CD4-positive, alpha-beta T cell treated with Interleukin-17A for 4 hours (primary cell): Measurements from ENCODE around the gene CDC26.
"Not testable (repeated sequence)": the region's sequence is repeated elsewhere in the genome, so short reads cannot be mapped to it uniquely, and the experiment has no call there.

Experiments
- DNase-seq: peaks from one replicate; pipeline ENCODE4 v3.0.0-alpha.2; 2020; ENCODE audit warnings: mixed read lengths

Gene CDC26

GRCh38 chr9:113275157-113276131 is at the start of gene CDC26, which contains the start of gene PRPF4:
Gene CDC26 (minus strand): TSS chr9:113275572. CDS start chr9:113272507, 3,065 bp downstream.
Gene PRPF4 (plus strand): TSS chr9:113275658. CDS start chr9:113275744, 86 bp downstream.
- peak; percentile 96 for DNase-seq

DNA sequence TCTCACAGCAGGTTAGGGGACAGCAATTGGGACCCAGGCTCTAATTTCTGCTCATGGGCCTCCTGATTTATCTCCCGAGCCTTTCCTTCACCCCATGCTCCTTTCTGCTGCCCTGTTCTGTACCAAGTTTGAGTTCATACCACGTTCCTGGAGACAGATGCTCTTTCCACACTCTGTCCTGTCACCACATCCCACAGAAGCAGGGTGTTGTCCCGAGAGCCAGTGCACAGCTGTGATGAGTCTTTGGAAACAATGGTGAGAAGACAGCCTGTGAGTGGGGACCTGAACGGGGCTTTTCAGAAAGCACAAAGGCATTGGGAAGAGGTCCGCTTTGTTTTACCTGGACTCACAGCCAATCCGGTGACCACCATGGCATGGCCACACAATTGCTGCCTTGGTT is 47.3 kb upstream of the CDC26 start:
- DNase-seq: no peak

DNA sequence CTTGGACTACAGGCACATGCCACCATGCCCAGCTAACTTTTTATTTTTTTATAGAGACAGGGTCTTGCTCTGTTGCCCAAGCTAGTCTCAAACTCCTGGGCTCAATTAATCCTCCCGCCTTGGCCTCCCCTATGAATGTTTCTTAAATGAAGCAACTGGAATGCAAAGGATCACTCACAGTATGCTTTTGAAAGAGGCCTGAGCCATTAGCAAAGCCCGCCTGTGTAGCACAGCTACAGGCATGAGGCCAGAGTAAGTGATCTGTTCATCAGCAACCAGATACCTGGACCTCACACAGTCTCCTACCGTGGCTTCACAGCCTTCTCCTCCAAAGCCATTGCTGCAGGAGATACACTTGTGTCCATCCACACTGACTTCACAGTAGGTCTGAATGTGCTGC is 44.7 kb upstream of the CDC26 start:
- no peak for DNase-seq

- DNase-seq: no peak
Measured at GRCh38 chr9:113319054-113319453, 43.7 kb upstream of the CDC26 start.

- DNase-seq: no peak
Measured at GRCh38 chr9:113317777-113318176, 42.4 kb upstream of the CDC26 start.

- DNase-seq: no peak
Measured at GRCh38 chr9:113316030-113316429, 40.7 kb upstream of the CDC26 start.

DNA sequence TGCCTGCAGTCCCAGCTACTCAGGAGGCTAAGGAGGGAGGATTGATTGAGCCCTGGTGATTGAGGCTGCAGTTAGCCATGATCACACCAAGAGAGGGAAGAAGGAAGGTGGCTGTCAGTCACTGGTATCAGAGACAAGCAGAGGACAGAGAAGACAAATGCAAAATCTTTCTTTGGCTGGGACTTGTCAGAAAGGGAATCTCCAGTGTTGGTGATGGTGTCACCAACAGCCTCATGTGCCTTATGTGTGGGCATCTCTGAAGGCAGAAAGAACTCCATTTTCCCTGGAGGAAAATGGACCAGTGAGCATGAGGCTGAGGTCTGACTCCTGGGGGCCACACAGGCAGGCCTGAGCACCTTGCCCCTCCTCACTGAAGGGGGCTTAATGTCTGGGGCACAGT is 39.9 kb upstream of the CDC26 start:
- no peak for DNase-seq

GRCh38 chr9:113313261-113313660 is 37.9 kb upstream of the CDC26 start:
- DNase-seq: no peak

GRCh38 chr9:113311961-113312360 is 36.6 kb upstream of the CDC26 start:
- no peak for DNase-seq

GRCh38 chr9:113310538-113310937 is 35.2 kb upstream of the CDC26 start:
- no peak for DNase-seq

DNA sequence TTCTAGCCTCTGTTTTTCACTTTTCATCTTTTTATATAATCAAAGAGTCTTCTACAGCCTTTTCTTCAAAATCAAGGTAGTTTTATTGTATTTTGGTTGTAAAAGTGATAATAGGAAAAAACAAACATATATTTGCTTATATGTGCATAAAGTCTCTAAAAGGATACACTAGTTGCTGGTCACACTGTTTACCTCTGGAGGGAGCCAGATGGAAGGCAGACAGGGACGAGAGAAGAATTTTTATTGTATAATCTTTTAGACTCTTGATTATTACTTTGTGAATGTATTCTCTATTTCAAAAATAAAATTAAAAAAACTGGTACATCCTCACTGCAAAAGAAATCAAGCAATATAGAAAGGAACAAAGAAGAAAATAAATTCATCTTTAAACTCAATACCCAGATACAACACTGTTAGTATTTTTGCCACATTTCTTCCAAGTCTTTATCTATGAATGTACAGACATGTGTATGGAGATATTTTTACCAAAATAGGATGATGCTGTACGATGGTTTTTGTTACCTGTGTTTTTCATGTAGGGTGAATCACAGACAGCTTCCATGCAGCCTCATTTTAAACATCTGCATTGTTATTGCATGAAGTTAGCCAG is 33.9 kb upstream of the CDC26 start:
- DNase-seq: peak; percentile 39

- no peak for DNase-seq
Measured at GRCh38 chr9:113307396-113307975, 32.1 kb upstream of the CDC26 start.

DNA sequence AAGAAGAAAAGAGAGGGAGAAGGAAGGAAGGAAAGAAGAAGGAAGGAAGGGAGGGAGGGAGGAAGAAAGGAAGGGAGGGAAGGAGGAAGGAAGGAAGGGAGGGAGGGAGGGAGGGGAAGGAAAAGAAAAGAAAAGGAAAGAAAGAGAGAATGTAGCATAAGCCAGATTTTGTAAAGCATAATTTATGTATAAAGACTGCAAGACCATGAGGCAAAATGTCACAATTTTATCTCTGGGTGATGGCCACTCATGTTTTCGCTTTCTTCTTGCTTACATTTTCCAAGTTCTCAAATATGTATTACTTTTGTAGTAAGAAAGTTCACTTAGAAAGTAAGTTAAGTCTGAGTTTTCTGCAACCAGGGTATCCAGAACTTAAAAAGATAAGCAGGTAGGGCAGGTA is 31.2 kb upstream of the CDC26 start:
- DNase-seq: no peak

- no peak for DNase-seq
Measured at GRCh38 chr9:113302792-113303418, 27.5 kb upstream of the CDC26 start, which contains the start of gene RNF183. Gene RNF183 (minus strand): TSS chr9:113303376. CDS start chr9:113298184, 5,192 bp downstream.

GRCh38 chr9:113301548-113301947 is 26.2 kb upstream of the CDC26 start:
- DNase-seq: no peak

DNA sequence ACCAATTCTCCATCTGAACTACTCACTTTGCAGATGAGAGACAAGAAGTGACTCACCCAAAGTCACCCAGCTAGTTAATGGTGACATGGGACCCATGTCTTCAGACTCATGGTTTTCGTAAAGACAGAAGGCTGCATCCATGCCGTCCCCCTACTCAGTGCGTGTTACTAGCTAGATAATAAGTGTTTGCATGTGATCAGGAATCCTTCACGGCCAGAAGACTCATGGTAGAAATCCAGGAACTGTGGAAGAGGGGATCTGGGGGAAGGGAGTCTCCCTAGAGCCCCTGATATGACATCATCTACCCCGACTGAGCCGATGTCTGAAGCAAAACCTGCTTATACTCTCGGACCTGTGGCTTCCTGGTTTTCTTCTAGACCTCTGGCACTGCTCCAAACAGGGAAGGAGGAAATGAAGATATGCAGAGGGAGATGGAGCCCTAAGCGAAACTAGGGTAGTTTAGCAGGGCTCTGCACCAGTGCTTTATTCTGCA is 24.5 kb upstream of the CDC26 start:
- DNase-seq: no peak

GRCh38 chr9:113298924-113299770 is 23.8 kb upstream of the CDC26 start:
- DNase-seq: no peak

- DNase-seq: no peak
Measured at GRCh38 chr9:113298311-113298710, 22.9 kb upstream of the CDC26 start.

DNA sequence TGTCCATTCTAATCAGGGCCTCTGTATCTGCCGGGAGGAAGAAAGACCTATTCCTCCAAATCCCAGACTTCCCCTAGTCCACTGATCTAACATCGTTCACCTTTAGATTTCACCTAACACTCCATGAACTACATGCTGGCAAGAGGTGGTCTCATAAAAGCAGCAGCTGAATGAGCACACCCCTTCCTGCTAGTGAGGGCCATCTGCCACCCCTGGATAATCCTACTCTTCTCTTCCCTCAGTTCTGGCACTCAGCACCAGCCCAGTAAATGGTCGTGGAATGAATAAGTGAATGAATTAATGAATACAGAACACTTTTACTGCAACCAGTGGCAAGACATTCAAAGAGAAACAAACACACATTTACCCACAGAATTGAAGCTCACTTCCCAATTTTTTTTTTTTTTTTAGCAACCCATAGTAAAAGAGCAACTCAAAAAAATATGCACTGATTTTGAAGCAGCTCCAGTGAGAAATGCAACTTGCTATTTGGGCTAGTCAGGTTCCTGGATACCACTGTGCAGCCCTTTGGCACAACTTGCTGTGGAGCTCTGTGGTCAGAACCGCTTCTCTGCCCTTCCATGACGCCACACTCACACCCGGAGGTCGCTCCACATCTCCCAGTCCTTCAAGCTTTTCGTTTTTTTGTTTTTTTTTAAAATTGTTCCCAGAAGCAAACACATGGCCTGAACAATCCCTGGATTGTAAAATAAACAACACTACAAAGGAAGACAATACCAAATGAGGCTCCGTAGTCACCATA is 21.6 kb upstream of the CDC26 start:
- no peak for DNase-seq

DNA sequence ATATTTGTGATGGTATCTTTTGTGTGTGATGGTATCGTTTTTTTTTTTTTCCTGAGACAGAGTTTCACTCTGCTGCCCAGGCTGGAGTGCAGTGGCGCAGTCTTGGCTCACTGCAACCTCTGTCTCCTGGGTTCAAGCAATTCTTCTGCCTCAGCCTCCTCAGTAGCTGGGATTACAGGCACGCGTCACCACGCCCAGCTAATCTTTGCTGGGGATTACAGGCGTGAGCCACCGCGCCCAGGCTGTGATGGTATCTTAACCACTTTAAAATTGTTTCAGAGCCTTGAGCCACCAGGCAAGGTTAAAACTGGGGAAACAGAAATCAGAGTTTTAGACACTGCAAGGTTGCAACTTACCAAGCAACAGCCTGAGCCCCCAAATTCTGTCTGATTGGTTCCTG is 20.9 kb upstream of the CDC26 start:
- not testable (repeated sequence) for DNase-seq

DNA sequence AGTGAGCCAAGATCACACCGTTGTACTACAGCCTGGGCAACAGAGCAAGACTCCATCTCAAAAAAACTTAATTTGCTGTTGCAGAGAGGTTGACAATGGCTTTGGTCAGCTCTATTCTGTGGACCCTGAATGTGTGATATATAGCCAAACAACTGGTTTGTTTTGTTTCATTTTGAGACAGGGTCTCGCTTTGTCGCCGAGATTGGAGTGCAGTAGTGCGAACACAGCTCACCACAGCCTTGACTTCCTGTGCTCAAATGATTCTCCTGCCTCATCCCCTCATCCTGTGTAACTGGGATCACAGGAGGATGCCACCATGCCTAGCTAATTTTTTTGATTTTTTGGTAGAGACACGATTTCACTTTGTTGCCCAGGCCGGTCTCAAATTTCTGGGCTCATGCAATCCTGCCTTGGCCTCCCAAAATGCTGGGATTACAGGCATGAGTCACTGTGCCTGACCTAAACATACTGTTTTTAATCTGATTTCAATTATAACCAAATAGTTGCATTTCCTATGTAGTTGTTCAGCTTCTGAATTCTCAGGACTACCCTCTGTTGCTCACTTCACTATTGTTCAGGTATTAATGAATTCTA is 18.0 kb upstream of the CDC26 start:
- no peak for DNase-seq
